NCI-H2171 treated with DMSO at 0.1 percent for 48 hours (cell line): ENCODE results near the gene CHRM4.
"Not testable (repeated sequence)": the region's sequence is repeated elsewhere in the genome, so short reads cannot be mapped to it uniquely, and the experiment has no call there.

Experiments
- DNase-seq: peaks from one replicate; lab custom pipeline; 2025; lab: John Stamatoyannopoulos, UW

CHRM4 gene

GRCh38 chr11:46381819-46382645 lies 9.5 kb downstream of the CHRM4 start:
- DNase-seq: peak; percentile 54

GRCh38 chr11:46381048-46381818 lies 10.3 kb downstream of the CHRM4 start, which contains the start of gene MDK:
Gene MDK, plus strand, starts transcription at chr11:46381669. Its CDS starts 389 bp downstream, at chr11:46382058.
- DNase-seq: peak; percentile 54

- peak; percentile 59 for DNase-seq
Observed at GRCh38 chr11:46380340-46381047, 11.1 kb downstream of the CHRM4 start.

GRCh38 chr11:46379482-46380293 lies 11.9 kb downstream of the CHRM4 start:
- peak; percentile 59 for DNase-seq

- DNase-seq: no peak
Observed at GRCh38 chr11:46378811-46379481, 12.6 kb downstream of the CHRM4 start.

GRCh38 chr11:46378296-46378695 lies 13.3 kb downstream of the CHRM4 start:
- DNase-seq: no peak

GRCh38 chr11:46377831-46378230 lies 13.7 kb downstream of the CHRM4 start:
- DNase-seq: no peak

- no peak for DNase-seq
Observed at GRCh38 chr11:46377290-46377689, 14.3 kb downstream of the CHRM4 start.

GRCh38 chr11:46376258-46377050 lies 15.1 kb downstream of the CHRM4 start:
- DNase-seq: no peak

GRCh38 chr11:46375392-46376101 lies 16.0 kb downstream of the CHRM4 start:
- no peak for DNase-seq

GRCh38 chr11:46374815-46375214 lies 16.8 kb downstream of the CHRM4 start:
- DNase-seq: no peak

GRCh38 chr11:46373787-46374740 lies 17.5 kb downstream of the CHRM4 start:
- DNase-seq: no peak

GRCh38 chr11:46372501-46372900 lies 19.1 kb downstream of the CHRM4 start:
- not testable (repeated sequence) for DNase-seq

GRCh38 chr11:46372086-46372485 lies 19.5 kb downstream of the CHRM4 start:
- DNase-seq: no peak

GRCh38 chr11:46371262-46371661 lies 20.3 kb downstream of the CHRM4 start:
- DNase-seq: not testable (repeated sequence)

GRCh38 chr11:46370253-46370652 lies 21.3 kb downstream of the CHRM4 start:
- DNase-seq: no peak

- peak; percentile 62 for DNase-seq
Observed at GRCh38 chr11:46369458-46370152, 22.0 kb downstream of the CHRM4 start.

GRCh38 chr11:46367916-46368267 lies 23.7 kb downstream of the CHRM4 start:
- no peak for DNase-seq
